Measurements from ENCODE around the gene CENPL.
"Not testable (repeated sequence)": the region's sequence is repeated elsewhere in the genome, so short reads cannot be mapped to it uniquely, and the experiment has no call there.

The CENPL gene

DNA sequence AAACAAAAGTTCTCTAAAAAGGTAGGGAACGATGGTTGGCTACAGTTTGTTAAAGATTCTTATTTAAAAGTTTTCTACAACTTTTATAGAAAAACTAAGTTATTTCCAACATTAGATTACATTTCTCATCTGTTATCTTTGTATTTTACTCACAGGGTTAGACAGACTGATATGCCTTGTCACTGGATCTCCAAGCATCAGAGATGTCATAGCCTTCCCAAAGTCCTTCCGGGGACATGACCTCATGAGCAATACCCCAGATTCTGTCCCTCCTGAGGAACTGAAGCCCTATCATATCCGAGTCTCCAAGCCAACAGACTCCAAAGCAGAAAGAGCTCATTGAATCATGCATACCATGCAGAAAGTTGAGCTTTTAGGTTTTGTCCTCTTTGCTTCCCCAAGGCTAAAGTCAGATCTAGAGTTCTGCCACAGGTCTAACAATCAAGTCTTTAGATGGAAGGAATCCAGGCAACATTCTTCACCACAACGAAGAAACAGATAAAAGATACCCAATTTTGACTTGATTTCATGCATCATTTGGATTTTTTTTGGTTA is 32.8 kb upstream of the CENPL start:
- DNase-seq (ENCODE audit: low read depth, low spot score) = no peak

DNA sequence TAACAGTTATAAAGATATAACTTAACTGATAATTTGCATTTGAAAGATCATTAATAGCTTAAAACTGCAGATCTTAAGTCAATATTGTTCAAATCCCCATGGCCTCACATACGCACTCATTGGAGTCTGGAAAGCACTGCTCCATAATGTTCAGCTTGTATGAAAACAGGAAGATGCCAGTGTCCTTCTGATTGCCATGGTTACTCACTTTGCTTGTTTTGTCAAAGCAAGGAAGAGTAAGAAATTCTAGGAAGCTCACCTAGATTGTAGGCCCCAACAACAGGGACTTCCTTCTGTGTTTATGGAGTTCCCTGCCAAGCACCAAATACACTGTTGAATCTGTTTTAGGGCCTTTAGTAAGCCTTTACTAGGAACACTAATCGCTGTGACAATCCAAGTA is 32.2 kb upstream of the CENPL start:
- DNase-seq (ENCODE audit: low read depth, low spot score) = no peak

DNA sequence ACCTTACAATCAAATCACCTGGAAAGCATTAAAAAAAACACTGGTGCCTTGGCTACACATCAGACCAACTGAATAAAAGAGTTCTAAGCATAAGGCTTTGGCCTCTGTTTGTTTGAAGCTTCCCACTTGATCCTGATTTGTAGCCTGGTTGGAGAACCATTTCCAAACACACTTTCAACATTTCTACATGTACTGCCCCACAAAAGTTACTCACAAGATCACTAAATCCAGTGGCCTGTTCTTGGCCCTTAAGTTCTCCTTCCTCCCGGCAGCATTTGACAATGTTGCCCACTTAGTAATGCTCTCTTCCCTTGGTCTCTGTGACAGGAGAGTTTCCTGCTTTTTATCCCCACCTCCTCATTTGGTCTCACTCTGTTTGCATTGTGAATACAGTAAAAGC is 31.3 kb upstream of the CENPL start:
- DNase-seq (ENCODE audit: low read depth, low spot score) = no peak

DNA sequence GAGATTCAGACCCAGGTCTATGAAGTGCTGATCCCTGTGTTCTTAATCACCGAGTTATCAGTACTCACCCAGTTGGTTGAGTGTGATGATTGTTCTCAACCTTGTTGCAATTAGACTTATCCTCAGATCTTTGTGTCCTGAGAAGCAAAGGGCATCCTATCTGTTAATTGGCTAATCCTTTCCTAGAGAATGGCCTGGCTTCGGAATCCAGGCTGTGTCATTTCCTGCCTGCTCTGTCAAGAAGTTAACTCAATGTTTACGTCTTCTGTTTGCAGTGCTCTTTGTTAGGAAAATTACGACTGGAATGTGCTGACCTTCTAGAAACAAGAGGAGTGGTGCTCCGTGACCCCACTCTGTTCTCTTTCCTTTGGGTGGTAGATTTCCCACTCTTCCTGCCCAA is 28.4 kb upstream of the CENPL start:
- no peak for DNase-seq (ENCODE audit: low read depth, low spot score)

DNA sequence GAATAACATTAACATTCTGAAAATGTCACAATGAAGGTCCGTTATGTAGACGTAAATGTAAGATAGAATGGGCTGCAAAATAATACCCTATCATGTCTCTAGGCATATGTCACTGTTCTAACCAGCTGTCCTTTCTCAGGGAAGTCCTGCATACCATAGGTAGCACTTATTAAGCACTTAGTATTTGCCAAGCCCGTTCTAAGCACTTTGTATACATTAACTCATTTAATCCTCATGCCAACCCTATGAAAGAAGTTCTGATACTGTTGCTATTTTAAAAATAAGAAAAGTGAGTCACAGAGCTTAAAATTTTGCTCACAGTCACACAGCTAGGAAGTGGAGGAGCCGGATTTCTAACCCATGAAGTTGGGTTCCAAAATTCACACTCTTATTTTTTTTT is 27.4 kb upstream of the CENPL start:
- DNase-seq (ENCODE audit: low read depth, low spot score) = no peak

DNA sequence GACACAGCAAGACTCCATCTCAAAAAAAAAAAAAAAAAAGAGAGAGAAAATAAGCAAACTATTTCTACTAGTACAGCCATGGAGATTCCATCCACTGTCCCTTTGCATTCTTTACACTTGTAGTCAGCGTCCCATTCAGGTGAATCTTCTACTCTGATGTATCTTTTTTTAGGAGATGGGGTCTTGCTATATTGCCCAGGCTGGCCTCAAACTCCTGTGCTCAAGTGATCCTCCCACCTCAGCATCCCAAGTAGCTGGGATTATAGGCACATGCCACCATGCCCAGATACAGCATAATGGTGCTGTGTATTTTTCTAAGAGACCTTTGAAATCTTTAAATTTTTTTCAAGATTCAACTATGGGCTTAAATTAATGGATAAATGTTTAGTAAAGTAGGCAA is 8.1 kb upstream of the CENPL start:
- DNase-seq (ENCODE audit: low read depth, low spot score) = no peak

DNA sequence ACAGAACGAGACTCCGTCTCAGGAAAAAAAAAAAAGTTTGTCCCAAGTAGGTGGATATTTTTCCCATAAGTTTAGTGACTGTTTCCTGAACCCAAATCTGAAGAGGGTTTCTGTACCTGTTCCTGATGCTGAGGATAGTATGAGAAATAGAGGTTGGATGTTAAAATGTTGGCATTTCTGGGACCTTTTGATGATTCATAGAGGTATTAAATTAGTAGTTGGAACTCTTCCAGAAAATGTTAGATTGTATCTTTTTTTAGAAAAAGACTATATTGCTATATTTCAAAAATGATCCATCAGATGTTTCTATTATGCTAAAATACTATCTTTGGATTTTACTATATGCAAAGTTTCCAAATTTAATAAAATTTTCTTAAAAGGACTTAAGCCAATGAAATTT is 2.9 kb upstream of the CENPL start:
- no peak for DNase-seq (ENCODE audit: low read depth, low spot score)

DNA sequence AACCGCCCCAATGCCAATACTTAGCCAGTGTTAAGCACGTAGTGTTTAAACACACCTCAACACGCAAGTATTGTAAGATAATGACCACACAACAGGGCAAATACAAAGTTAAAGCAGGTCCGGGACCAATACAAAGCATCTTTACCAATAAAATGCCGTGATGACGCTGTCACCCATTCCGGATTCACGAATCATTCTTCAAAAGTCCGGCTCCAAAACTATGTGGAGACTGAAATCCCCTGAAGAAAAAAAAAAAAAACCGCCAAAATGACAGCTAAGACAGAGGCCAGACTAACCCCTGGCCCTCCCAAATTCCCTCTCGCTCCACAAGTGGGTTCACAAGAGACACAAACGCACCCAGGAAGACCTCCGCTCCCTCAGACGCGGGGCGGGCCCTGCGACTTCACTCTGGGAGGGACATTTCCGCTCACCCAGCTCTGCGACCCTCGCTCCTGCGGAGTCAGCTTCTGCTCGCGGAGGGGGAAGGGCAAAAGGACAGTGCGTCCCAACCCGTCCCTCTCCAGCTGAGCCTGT is 835 bp downstream of the CENPL start:
- DNase-seq (ENCODE audit: low read depth, low spot score) = no peak

DNA sequence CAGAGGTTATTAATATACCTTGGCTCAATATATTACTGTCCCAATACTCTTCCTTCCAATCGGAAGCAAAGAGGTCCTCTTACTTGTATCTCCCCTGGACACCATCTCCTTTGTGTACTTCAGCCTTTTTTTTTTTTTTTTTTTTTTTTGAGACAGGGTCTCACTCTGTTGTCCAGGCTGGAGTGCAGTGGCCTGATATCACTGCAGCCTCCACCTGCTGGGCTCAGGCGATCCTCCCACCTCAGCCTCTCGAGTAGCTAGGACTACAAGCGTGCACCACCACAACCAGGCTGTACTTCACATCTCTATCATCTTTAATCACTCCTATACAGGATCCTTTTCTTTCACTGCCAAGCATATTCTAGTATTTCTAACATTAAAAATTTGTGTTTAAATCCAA is 3.0 kb downstream of the CENPL start:
- no peak for DNase-seq (ENCODE audit: low read depth, low spot score)

DNA sequence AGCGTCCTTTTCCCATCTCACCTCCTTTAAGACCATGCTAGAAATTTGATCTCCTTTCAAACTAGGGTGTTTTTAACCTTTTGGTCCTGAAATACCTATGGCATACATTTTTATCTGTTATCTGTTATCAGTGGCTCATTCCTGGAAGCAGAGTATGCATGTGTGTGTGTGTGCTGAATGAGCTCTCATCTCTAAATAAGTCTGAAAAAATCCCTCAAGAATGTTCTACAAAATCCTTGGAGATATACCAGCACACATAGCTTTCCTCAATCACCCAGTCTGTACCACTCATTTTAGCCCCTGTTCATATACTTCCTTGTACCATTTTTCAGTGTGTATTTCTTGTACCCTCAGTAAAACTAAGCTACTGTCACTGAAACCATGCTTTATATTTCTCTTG is 6.2 kb downstream of the CENPL start:
- no peak for DNase-seq (ENCODE audit: low read depth, low spot score)

DNA sequence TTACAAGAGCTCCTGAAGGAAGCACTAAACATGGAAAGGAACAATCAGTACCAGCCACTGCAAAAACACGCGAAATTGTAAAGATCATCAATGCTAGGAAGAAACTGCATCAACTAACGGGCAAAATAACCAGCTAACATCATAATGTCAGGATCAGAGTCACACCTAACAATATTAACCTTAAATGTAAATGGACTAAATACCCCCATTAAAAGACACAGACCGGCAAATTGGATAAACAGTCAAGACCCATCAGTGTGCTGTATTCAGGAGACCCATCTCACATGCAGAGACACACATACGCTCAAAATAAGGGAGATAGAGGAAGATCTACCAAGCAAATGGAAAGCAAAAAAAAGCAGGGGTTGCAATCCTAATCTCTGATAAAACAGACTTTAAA is 11.0 kb downstream of the CENPL start:
- not testable (repeated sequence) for DNase-seq (ENCODE audit: low read depth, low spot score)

DNA sequence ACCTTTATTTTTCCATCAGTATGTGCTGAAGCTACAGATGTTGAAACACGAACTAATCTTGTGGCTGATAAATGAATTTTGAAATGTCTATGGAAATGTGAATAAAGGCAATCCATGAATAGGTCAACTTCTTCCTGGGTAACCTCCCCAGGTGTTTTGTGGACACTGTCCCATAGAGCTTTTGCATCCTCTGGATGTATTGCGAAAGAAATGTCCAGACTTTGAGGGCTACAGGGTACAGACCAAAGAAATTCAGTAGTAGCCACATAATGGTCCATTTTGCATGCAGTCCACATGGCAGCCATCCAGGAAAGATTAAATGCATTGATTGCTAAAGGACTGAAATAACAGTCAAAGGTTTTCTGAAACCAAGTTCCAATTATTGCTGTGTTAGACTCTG is 21.7 kb downstream of the CENPL start:
- DNase-seq (ENCODE audit: low read depth, low spot score) = no peak

DNA sequence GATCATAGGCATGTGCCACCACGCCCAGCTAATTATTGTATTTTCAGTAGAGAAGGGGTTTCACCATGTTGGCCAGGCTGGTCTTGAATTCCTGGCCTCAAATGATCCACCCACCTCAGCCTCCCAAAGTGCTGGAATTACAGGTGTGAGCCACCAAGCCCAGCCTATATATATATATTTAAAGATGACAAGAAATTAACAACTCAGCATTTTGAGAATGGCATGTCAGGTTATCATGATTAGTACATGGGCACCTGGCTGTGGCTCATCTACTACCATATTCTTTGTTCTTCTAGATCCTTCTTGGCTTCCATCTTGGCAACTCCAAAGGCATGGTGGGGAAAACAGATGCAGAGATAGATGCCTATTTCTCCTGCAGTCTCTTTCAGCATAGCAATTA is 24.7 kb downstream of the CENPL start:
- DNase-seq (ENCODE audit: low read depth, low spot score) = not testable (repeated sequence)

DNA sequence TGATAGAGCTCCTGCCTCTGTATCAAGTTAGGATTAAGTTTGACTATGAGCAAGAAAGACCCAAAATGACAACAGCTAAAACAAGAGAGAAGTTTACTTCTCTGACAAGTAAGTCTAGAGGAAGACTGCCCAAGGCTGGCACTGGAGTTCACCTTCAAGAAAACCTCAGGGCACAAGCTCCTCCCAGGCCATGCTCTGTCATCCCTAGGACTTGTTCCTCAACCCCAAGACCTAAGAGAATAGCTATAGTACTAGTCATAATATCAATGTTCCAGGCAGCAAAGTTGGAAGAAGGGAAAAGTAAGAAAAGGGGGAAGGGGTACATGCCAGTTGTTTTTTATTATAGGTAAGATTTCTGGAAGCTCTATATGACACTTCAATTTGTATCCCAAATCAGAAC is 26.6 kb downstream of the CENPL start:
- DNase-seq (ENCODE audit: low read depth, low spot score) = no peak

DNA sequence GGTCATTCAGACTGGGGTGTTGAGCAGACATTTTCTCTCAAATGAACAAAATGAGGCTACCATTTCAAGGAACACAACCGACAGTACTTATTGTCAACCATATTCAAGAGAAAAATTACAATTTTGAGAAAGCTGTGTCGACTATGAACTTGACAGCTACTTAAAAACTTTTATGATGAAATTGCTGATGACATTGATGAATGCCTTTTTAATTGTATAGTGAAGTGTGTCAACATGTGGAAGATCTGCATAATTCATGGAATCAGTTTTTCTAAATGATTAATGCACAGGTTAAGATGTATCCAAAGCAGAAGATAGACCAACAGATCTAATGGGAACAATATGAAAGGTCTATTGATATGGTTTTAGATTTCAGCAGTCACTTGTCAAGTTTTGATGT is 34.8 kb downstream of the CENPL start:
- DNase-seq (ENCODE audit: low read depth, low spot score) = no peak

DNA sequence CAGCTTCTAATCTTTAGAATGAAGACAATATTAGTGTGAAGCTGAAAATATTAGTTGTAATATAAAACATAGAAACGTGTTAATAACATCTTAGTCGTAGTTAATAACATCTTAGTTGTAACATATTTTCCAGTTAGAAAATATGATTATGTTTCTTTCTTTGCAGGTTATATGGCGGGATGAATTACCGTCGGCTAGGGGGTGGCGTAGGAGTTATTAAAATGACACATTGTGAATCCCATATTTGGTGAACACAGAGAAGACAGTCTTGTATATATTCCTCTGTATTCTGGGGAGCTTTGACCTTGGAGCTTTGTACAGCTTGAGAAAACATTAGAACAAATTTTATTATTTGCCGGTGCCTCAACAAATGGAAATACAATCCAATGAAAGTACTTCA is 39.7 kb downstream of the CENPL start:
- DNase-seq (ENCODE audit: low read depth, low spot score) = no peak

DNA sequence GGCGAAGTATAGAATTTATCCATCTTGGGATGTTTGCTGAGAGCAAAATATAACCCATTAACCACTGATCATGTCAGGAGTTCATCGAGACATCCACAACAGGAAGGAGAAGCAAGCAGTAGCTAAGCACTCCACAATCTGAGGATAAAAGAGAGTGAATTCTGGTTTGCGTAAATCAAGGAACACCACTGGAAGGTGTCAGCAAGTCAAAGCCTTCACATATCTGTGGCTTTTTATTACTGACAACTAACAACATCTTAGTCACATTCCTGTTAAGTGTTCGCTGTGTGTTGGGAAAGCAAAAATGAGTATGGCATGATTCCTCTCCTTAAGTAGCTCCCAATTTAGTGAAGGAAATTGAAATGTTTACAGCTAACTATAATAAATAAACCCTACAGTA is 44.7 kb downstream of the CENPL start:
- no peak for DNase-seq (ENCODE audit: low read depth, low spot score)

DNA sequence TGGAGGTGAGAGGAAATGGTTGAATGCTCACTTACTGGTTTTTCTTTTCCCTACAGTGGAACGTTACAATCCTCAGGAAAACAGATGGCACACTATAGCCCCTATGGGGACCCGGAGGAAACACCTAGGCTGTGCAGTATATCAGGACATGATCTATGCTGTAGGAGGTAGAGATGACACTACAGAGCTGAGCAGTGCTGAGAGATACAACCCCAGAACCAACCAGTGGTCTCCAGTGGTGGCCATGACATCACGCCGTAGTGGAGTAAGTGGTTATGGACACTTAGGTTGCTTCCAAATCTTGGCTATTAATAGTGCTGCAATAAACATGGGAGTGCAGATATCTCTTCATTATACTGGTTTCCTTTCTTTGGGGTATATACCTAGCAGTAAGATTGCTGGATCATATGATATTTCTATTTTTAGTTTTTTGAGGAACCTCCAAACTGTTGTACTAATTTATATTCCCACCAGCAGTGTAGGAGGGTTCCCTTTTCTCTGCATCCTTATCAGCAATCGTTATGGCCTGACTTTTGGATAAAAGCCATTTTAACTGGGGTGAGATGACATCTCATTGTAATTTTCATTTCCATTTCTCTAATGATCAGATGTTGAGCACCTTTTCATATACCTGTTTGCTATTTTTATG is 49.0 kb downstream of the CENPL start:
- no peak for DNase-seq (ENCODE audit: low read depth, low spot score)

DNA sequence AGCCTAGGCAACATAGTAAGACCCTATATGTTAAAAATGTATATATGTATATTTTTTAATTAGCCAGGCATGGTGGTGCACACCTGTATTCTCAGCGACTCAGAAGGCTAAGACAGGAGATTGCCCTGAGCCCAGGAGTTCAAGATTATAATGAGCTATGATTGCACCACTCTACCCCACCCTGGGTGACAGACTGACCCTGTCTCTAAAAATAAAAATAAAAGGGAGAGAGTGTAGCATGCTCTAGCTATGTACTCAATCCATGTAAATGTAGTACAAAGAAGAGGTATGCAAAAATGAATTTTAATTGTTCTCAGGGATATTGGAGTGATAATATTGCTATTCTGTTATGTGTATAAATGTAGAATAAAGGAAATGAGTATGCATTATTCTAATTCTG is 53.1 kb downstream of the CENPL start:
- no peak for DNase-seq (ENCODE audit: low read depth, low spot score)

DNA sequence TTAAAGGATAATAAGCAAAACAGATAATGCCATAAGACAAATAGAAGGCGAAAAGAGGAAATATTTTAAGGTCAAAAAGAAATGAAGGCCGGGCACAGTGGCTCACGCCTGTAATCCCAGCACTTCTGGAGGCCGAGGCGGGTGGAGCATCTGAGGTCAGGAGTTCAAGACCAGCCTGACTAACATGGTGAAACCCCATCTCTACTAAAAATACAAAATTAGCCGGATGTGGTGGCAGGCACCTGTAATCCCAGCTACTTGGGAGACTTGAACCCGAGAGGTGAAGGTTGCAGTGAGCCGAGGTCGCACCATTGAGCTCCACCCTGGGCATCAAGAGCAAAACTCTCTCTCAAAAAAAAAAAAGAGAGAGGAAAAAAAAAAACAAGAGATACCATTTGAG is 54.4 kb downstream of the CENPL start:
- DNase-seq (ENCODE audit: low read depth, low spot score) = not testable (repeated sequence)

DNA sequence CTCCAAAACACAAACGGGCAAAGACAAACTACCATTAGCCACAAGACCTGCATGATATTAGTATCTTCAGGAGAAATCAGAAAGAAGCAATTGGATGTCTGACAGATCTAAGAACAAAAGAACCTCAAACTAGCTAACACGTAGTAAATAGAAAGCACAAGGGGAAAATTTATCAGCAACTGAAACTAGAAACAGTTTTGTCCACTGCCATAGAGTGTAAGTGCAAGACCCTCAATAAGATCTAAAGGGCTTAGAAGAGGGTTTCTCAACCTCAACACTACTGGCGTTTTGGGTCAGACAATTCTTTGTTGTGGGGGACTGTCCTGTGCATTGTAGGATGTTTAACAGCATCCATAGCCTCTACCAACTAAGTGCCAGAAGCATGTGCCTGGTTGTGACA is 55.9 kb downstream of the CENPL start:
- DNase-seq (ENCODE audit: low read depth, low spot score) = no peak

DNA sequence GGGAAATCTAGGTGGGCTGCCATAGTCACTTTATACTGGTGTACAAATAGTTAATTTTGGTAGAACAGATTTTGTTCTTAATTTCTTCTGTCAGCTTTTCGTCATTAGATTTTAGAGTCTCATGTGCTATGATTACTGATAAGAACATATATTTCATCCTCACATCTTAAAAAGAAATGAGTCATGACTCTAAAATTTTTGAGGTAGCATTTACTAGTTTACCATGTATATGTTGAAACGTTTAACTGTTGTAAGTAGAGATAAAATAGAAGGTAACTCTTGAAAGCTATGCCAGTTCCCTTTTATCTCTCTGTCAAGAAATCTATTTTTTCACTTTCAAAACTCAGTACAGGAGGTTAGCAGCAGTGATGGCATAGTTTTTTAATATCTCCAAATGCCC is 56.5 kb downstream of the CENPL start:
- no peak for DNase-seq (ENCODE audit: low read depth, low spot score)

DNA sequence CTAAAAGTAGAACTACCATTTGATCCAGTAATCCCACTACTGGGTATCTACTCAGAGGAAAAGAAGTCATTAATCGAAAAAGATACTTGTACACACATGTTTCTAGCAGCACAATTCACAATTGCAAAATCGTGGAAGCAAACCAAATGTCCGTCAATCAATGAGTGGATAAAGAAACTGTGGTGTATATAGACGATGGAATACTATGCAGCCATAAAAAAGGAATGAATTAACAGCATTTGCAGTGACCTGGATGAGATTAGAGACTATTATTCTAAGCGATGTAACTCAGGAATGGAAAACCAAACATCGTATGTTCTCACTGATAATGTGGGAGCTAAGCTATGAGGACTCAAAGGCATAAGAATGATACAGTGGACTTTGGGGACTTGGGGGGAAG is 60.4 kb downstream of the CENPL start:
- DNase-seq (ENCODE audit: low read depth, low spot score) = not testable (repeated sequence)

DNA sequence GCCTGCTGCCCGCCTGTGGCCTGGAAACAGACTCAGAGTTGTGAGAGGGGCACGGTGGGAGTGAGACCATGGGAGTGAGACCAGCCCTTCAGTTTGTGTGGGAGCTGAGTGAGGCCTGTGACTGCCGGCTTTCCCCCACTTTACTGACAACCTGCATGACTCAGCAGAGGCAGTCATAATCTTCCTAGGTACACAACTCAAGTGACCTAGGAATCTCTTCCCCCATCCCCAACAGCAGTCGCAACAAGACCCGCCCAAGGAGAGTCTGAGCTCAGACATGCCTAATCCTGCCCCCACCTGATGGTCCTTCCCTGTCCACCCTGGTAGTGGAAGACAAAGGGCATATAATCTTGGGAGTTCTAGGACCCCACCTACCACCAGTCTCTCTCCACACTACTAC is 65.7 kb downstream of the CENPL start:
- no peak for DNase-seq (ENCODE audit: low read depth, low spot score)

All from activated naive CD8-positive, alpha-beta T cell treated with anti-CD3 and anti-CD28 coated beads, Interleukin-2, amount 50 U/mL, for 16 hours (primary cell).